Neural progenitor cell (in vitro differentiated cells): ENCODE measurements around the gene ALDH9A1. TPM values are rescaled to one million over a fixed set of nuclear protein-coding genes. Genes with fewer than 3 reads are reported as not detected.
A peak's percentile ranks its signal among the peaks of the same experiment; 100 is the strongest.
"Not testable (repeated sequence)": the region's sequence is repeated elsewhere in the genome, so short reads cannot be mapped to it uniquely, and the experiment has no call there.

Source experiments
- DNase-seq: peaks from one replicate; pipeline ENCODE4 v3.0.0-alpha.2; 2016; ENCODE audit warnings: low spot score
- H2AFZ ChIP-seq: fragments of 200-600 bp; sonication (generic); replicated peaks from 2 replicates; pipeline ENCODE4 v1.6.1; 2016; ENCODE audit warnings: antibody characterized with exemption
- H3F3A ChIP-seq: fragments of 200-600 bp; sonication (generic); 2 replicates; pipeline ENCODE4 v1.6.1; 2016; ENCODE audit warnings: antibody characterized with exemption, low read depth
- H3K27ac ChIP-seq: fragments of 200-600 bp; sonication (generic); 2 replicates; pipeline ENCODE4 v1.5.1; 2016; ENCODE audit warnings: mild to moderate bottlenecking
- H3K27me3 ChIP-seq: fragments of 200-600 bp; sonication (generic); 2 replicates; pipeline ENCODE4 v1.6.1; 2016; ENCODE audit warnings: mild to moderate bottlenecking, moderate library complexity
- H3K36me3 ChIP-seq: fragments of 200-600 bp; sonication (generic); 2 replicates; pipeline ENCODE4 v1.5.1; 2016
- H3K4me1 ChIP-seq: fragments of 200-600 bp; sonication (generic); 2 replicates; pipeline ENCODE4 v1.6.1; 2016; ENCODE audit warnings: mixed run types
- H3K4me2 ChIP-seq: fragments of 200-600 bp; sonication (generic); 2 replicates; pipeline ENCODE4 v1.6.1; 2016
- H3K4me3 ChIP-seq: fragments of 200-600 bp; sonication (generic); 2 replicates; pipeline ENCODE4 v1.5.1; 2016
- H3K79me2 ChIP-seq: fragments of 200-600 bp; sonication (generic); 2 replicates; pipeline ENCODE4 v1.6.1; 2016; ENCODE audit warnings: low read depth
- H3K9ac ChIP-seq: fragments of 200-600 bp; sonication (generic); 2 replicates; pipeline ENCODE4 v1.6.1; 2016
- H3K9me3 ChIP-seq: fragments of 200-600 bp; sonication (generic); 2 replicates; pipeline ENCODE4 v1.5.1; 2016; ENCODE audit warnings: low read depth
- H4K20me1 ChIP-seq: fragments of 200-600 bp; sonication (generic); 2 replicates; pipeline ENCODE4 v1.6.1; 2016; ENCODE audit warnings: low read depth
- H3K27ac Mint-ChIP-seq: 3 replicates; pipeline ENCODE4 v1.8.0; 2021; ENCODE audit warnings: mixed read lengths
- H3K27me3 Mint-ChIP-seq: 2 replicates; pipeline ENCODE4 v1.8.0; 2022; ENCODE audit warnings: low read depth, mild to moderate bottlenecking, inconsistent platforms, moderate library complexity, mixed read lengths; ENCODE audit not compliant: insufficient read depth
- H3K36me3 Mint-ChIP-seq: 3 replicates; pipeline ENCODE4 v1.8.0; 2021; ENCODE audit warnings: mixed read lengths
- H3K4me1 Mint-ChIP-seq: 3 replicates; pipeline ENCODE4 v1.8.0; 2021; ENCODE audit warnings: mixed read lengths
- H3K4me3 Mint-ChIP-seq: 3 replicates; pipeline ENCODE4 v1.8.0; 2021; ENCODE audit warnings: mild to moderate bottlenecking, moderate library complexity, mixed read lengths
- H3K9me3 Mint-ChIP-seq: 3 replicates; pipeline ENCODE4 v1.8.0; 2020; ENCODE audit warnings: mixed read lengths
- EZH2 ChIP-seq: fragments of 200-600 bp; sonication (generic); IDR thresholded peaks from 2 replicates; pipeline ENCODE4 v1.6.1; 2017; ENCODE audit warnings: antibody characterized with exemption, mild to moderate bottlenecking, moderate library complexity
- EZH2phosphoT487 ChIP-seq: fragments of 200-600 bp; sonication (generic); IDR thresholded peaks from 2 replicates; pipeline ENCODE4 v1.6.1; 2017; ENCODE audit warnings: antibody characterized with exemption
- total RNA-seq: library from RNA; depleted of rRNA; stranded (reverse); fragments of >200 nt; gene quantifications from 2 replicates; pipeline ENCODE4 v1.2.3, GENCODE V29; 2015; ENCODE audit warnings: low replicate concordance
- TF ChIP-seq, protein P1 (sequence below): fragments of 200-600 bp; sonication (generic); IDR thresholded peaks from 2 replicates; pipeline ENCODE4 v1.5.1; 2017; ENCODE audit warnings: antibody characterized with exemption, mild to moderate bottlenecking

Gene ALDH9A1
- total RNA-seq, 1 donor from 2014 or later, result 82.3 TPM

- H3K9me3 Mint-ChIP-seq, result peaks cover 3% of the 10 kb centered on the region
- H3K9ac ChIP-seq, result no peak overlapping the region
- H3K36me3 Mint-ChIP-seq, result no peaks in the 10 kb centered on the region
- H3K4me3 Mint-ChIP-seq, result no peak overlapping the region
- H3K27ac Mint-ChIP-seq, result no peak overlapping the region
- no peaks in the 10 kb centered on the region for H3K27me3 ChIP-seq
- H3K4me2 ChIP-seq, result no peak overlapping the region
- H3K36me3 ChIP-seq, result no peaks in the 10 kb centered on the region
- no peaks in the 10 kb centered on the region for H3K4me1 ChIP-seq
- no peak for TF ChIP-seq EZH2phosphoT487
- no peak for TF ChIP-seq EZH2
- TF ChIP-seq, protein P1, sequence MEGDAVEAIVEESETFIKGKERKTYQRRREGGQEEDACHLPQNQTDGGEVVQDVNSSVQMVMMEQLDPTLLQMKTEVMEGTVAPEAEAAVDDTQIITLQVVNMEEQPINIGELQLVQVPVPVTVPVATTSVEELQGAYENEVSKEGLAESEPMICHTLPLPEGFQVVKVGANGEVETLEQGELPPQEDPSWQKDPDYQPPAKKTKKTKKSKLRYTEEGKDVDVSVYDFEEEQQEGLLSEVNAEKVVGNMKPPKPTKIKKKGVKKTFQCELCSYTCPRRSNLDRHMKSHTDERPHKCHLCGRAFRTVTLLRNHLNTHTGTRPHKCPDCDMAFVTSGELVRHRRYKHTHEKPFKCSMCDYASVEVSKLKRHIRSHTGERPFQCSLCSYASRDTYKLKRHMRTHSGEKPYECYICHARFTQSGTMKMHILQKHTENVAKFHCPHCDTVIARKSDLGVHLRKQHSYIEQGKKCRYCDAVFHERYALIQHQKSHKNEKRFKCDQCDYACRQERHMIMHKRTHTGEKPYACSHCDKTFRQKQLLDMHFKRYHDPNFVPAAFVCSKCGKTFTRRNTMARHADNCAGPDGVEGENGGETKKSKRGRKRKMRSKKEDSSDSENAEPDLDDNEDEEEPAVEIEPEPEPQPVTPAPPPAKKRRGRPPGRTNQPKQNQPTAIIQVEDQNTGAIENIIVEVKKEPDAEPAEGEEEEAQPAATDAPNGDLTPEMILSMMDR, result no peak
- no peaks in the 10 kb centered on the region for H4K20me1 ChIP-seq
- H3F3A ChIP-seq, result no peaks in the 10 kb centered on the region
- H3K79me2 ChIP-seq, result no peaks in the 10 kb centered on the region
- no peaks in the 10 kb centered on the region for H3K9me3 ChIP-seq
- H2AFZ ChIP-seq, result no peak overlapping the region
- H3K4me1 Mint-ChIP-seq, result no peaks in the 10 kb centered on the region
- H3K27ac ChIP-seq, result no peak overlapping the region
- no peak overlapping the region for H3K4me3 ChIP-seq
- no peak for DNase-seq
- H3K27me3 Mint-ChIP-seq, result peaks cover 3% of the 10 kb centered on the region
Measured at GRCh38 chr1:165707984-165708706, 9.8 kb upstream of the ALDH9A1 start.

- no peak overlapping the region for H3K27ac ChIP-seq
- no peak for TF ChIP-seq EZH2
- no peak for TF ChIP-seq EZH2phosphoT487
- TF ChIP-seq, protein P1, result no peak
- no peak overlapping the region for H3K27ac Mint-ChIP-seq
- no peaks in the 10 kb centered on the region for H3K27me3 ChIP-seq
- peaks cover 3% of the 10 kb centered on the region for H3K4me1 Mint-ChIP-seq
- no peaks in the 10 kb centered on the region for H3K36me3 Mint-ChIP-seq
- no peaks in the 10 kb centered on the region for H3K79me2 ChIP-seq
- no peak overlapping the region for H3K4me3 ChIP-seq
- peaks cover 5% of the 10 kb centered on the region for H3F3A ChIP-seq
- peaks cover 2% of the 10 kb centered on the region for H3K4me1 ChIP-seq
- H4K20me1 ChIP-seq, result no peaks in the 10 kb centered on the region
- no peaks in the 10 kb centered on the region for H3K36me3 ChIP-seq
- H3K9me3 ChIP-seq, result no peaks in the 10 kb centered on the region
- no peak overlapping the region for H3K4me2 ChIP-seq
- no peak for DNase-seq
- H3K4me3 Mint-ChIP-seq, result no peak overlapping the region
- H3K27me3 Mint-ChIP-seq, result no peaks in the 10 kb centered on the region
- H2AFZ ChIP-seq, result no peak overlapping the region
- H3K9ac ChIP-seq, result no peak overlapping the region
- no peaks in the 10 kb centered on the region for H3K9me3 Mint-ChIP-seq
Measured at GRCh38 chr1:165703648-165704047, 5.3 kb upstream of the ALDH9A1 start.

DNA sequence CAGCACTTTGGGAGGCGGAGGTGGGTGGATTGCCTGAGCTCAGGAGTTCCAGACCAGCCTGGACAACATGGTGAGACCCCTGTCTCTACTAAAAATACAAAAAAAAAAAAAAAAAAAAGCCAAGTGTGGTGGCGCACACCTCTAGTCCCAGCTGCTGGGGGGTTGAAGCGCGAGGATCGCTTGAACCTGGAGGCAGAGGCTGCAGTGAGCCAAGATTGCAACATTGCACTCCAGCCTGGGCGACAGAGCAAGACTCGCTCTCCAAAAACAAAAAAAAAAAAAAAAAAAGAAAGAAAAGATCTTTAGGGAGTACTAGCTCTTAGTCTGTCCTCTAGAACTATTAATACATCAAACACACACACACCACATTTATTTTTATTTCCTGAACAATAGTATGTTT is 3.6 kb upstream of the ALDH9A1 start:
- DNase-seq, H3K4me3 ChIP-seq, H3K27ac Mint-ChIP-seq, H3K9ac ChIP-seq, H3K4me3 Mint-ChIP-seq, H3K36me3 ChIP-seq, H3K27ac ChIP-seq, H2AFZ ChIP-seq, H4K20me1 ChIP-seq, H3K9me3 Mint-ChIP-seq, H3K4me1 Mint-ChIP-seq, H3K36me3 Mint-ChIP-seq, H3K27me3 ChIP-seq, H3K4me1 ChIP-seq, H3K4me2 ChIP-seq, H3K79me2 ChIP-seq, H3K9me3 ChIP-seq, H3K27me3 Mint-ChIP-seq: not testable (repeated sequence)
- peaks cover 16% of the 10 kb centered on the region for H3F3A ChIP-seq

DNA sequence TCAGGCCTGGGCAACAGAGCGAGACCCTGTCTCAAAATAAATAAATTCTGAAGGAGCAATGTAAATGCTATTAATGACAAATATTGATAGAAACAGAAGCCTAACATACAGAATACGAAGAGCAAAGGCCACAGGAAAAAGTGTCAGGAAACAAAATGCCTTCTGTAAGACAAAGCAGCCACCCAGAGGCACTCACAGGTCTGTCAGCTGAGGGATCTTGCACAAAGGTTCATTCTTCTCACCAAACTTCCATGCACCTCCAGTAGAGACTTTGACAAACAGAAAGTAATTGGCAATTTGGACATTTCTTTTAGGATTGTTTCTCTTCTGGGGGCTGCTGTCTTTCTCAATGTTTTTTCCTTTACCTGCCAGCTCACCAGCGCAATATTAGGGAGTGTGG is 1.2 kb upstream of the ALDH9A1 start:
- no peaks in the 10 kb centered on the region for H3K9me3 Mint-ChIP-seq
- H3K36me3 Mint-ChIP-seq, result peaks cover 5% of the 10 kb centered on the region
- DNase-seq, result peak; percentile 3
- Histone ChIP-seq H3K79me2 (peaks cover 33% of the 10 kb centered on the region), H3K27ac (no peak overlapping the region), H2AFZ (no peak overlapping the region), H3K9ac (no peak overlapping the region), H3K9me3 (no peaks in the 10 kb centered on the region), H3K4me1 (peaks cover 10% of the 10 kb centered on the region), H3K27me3 (no peaks in the 10 kb centered on the region), H3K4me2 (no peak overlapping the region), H4K20me1 (no peaks in the 10 kb centered on the region), H3K4me3 (no peak overlapping the region), H3K36me3 (no peaks in the 10 kb centered on the region), H3F3A (peaks cover 20% of the 10 kb centered on the region)
- no peak for TF ChIP-seq EZH2
- TF ChIP-seq EZH2phosphoT487, result no peak
- TF ChIP-seq, protein P1, result no peak
- H3K27me3 Mint-ChIP-seq, result no peaks in the 10 kb centered on the region
- no peak overlapping the region for H3K27ac Mint-ChIP-seq
- peak overlapping the region; percentile 59 for H3K4me3 Mint-ChIP-seq
- peaks cover 11% of the 10 kb centered on the region for H3K4me1 Mint-ChIP-seq
